ENCODE results near the gene FOXJ1. TPM values are rescaled to one million over a fixed set of nuclear protein-coding genes. Genes with fewer than 3 reads are reported as not detected.
"Not testable (repeated sequence)": the region's sequence is repeated elsewhere in the genome, so short reads cannot be mapped to it uniquely, and the experiment has no call there.

Gene FOXJ1
- total RNA-seq (2014; rRNA removed; shearing (Covaris generic)) (not detected in 2 replicates), polyA plus RNA-seq (2016; fragmentation: Nextera tagmentation; extraction: Ambion mirVana) (not detected in 2 replicates)

GRCh38 chr17:76141212-76142038 is at the start of gene FOXJ1:
Gene FOXJ1, minus strand, starts transcription at chr17:76141245. Its CDS starts 850 bp downstream, at chr17:76140395.
- WGBS, 2 experiments (ENCODE audit: low coverage in 1 of 2, low lambda C conversion rate in 2 of 2, missing lambda C conversion rate in 2 of 2) = 3 to 5% methylated on average over 48 to 59 of the region's 59 CpGs
- Histone ChIP-seq H3K9ac (peak within 1 kb of the TSS; percentile 38; the same call in 1 of the 2 replicates), H3K36me3 (ENCODE audit: low read depth) (no peaks in the 10 kb centered on the region), H3F3A (ENCODE audit: insufficient read depth) (no peaks in the 10 kb centered on the region), H3K4me1 (ENCODE audit: insufficient read depth) (no peaks in the 10 kb centered on the region), H3K4me2 (ENCODE audit: unreplicated experiment) (peak within 1 kb of the TSS; percentile 80), H3K9me2 (ENCODE audit: insufficient read depth) (no peaks in the 10 kb centered on the region), H3K4me3 (peak within 1 kb of the TSS; percentile 70), H3K27me3 (replicated peaks; ENCODE audit: insufficient read depth) (peaks cover 29% of the 10 kb centered on the region), H2AFZ (peak within 1 kb of the TSS; percentile 52), H3K79me2 (ENCODE audit: insufficient read depth) (no peaks in the 10 kb centered on the region), H4K20me1 (ENCODE audit: insufficient read depth) (no peaks in the 10 kb centered on the region), H3K9me3 (ENCODE audit: low read depth) (no peaks in the 10 kb centered on the region), H3K27ac (no peak within 1 kb of the TSS)
- DNase-seq = peak; percentile 90
- in situ Hi-C loops (cut with MboI) = no loop called here
- TF ChIP-seq EZH2phosphoT487 (IDR thresholded peaks at IDR 0.05; ENCODE audit: insufficient read depth, low read depth) = no peak
- no peak for TF ChIP-seq EZH2 (IDR thresholded peaks at IDR 0.05; ENCODE audit: insufficient read depth, poor library complexity, severe bottlenecking)

- H2AFZ ChIP-seq = no peak overlapping the region
- no peak for DNase-seq
- no peaks in the 10 kb centered on the region for H3K9me2 ChIP-seq (ENCODE audit: insufficient read depth)
- H3K27me3 ChIP-seq (replicated peaks; ENCODE audit: insufficient read depth) = peaks cover 13% of the 10 kb centered on the region; the same call in 1 of the 2 replicates
- no peaks in the 10 kb centered on the region for H3F3A ChIP-seq (ENCODE audit: insufficient read depth)
- TF ChIP-seq EZH2 (IDR thresholded peaks at IDR 0.05; ENCODE audit: insufficient read depth, poor library complexity, severe bottlenecking) (no peak), EZH2phosphoT487 (IDR thresholded peaks at IDR 0.05; ENCODE audit: insufficient read depth, low read depth) (no peak)
- H3K27ac ChIP-seq = no peak overlapping the region
- in situ Hi-C loops (cut with MboI) = no loop called here
- no peak overlapping the region for H3K4me3 ChIP-seq
- 69 to 80% methylated on average over 4 of the region's 4 CpGs for WGBS, 2 experiments (ENCODE audit: low coverage in 1 of 2, low lambda C conversion rate in 2 of 2, missing lambda C conversion rate in 2 of 2)
- no peaks in the 10 kb centered on the region for H3K36me3 ChIP-seq (ENCODE audit: low read depth)
- no peaks in the 10 kb centered on the region for H3K4me1 ChIP-seq (ENCODE audit: insufficient read depth)
- no peak overlapping the region for H3K4me2 ChIP-seq (ENCODE audit: unreplicated experiment)
- H3K79me2 ChIP-seq (ENCODE audit: insufficient read depth) = no peaks in the 10 kb centered on the region
- no peaks in the 10 kb centered on the region; the same call in 1 of the 2 replicates for H4K20me1 ChIP-seq (ENCODE audit: insufficient read depth)
- no peak overlapping the region for H3K9ac ChIP-seq
- H3K9me3 ChIP-seq (ENCODE audit: low read depth) = no peaks in the 10 kb centered on the region
Measured at GRCh38 chr17:76189741-76190140, 48.7 kb upstream of the FOXJ1 start.

- no peaks in the 10 kb centered on the region for H3K4me1 ChIP-seq (ENCODE audit: insufficient read depth)
- no peak overlapping the region for H3K4me2 ChIP-seq (ENCODE audit: unreplicated experiment)
- no peak for DNase-seq
- no peaks in the 10 kb centered on the region; the same call in 1 of the 2 replicates for H4K20me1 ChIP-seq (ENCODE audit: insufficient read depth)
- H3K9me3 ChIP-seq (ENCODE audit: low read depth) = no peaks in the 10 kb centered on the region
- H3K36me3 ChIP-seq (ENCODE audit: low read depth) = no peaks in the 10 kb centered on the region
- 70 to 74% methylated on average over 4 of the region's 4 CpGs for WGBS, 2 experiments (ENCODE audit: low coverage in 1 of 2, low lambda C conversion rate in 2 of 2, missing lambda C conversion rate in 2 of 2)
- no peaks in the 10 kb centered on the region for H3K79me2 ChIP-seq (ENCODE audit: insufficient read depth)
- no peak overlapping the region for H3K27ac ChIP-seq
- no peak overlapping the region for H3K4me3 ChIP-seq
- TF ChIP-seq EZH2phosphoT487 (IDR thresholded peaks at IDR 0.05; ENCODE audit: insufficient read depth, low read depth) (no peak), EZH2 (IDR thresholded peaks at IDR 0.05; ENCODE audit: insufficient read depth, poor library complexity, severe bottlenecking) (no peak)
- no peak overlapping the region for H2AFZ ChIP-seq
- H3F3A ChIP-seq (ENCODE audit: insufficient read depth) = no peaks in the 10 kb centered on the region
- H3K9ac ChIP-seq = no peak overlapping the region
- no peaks in the 10 kb centered on the region for H3K9me2 ChIP-seq (ENCODE audit: insufficient read depth)
- in situ Hi-C loops (cut with MboI) = no loop called here
- peaks cover 13% of the 10 kb centered on the region; the same call in 1 of the 2 replicates for H3K27me3 ChIP-seq (replicated peaks; ENCODE audit: insufficient read depth)
Measured at GRCh38 chr17:76189247-76189646, 48.2 kb upstream of the FOXJ1 start.

GRCh38 chr17:76188213-76189016 is 47.4 kb upstream of the FOXJ1 start:
- in situ Hi-C loops (cut with MboI) = no loop called here
- no peaks in the 10 kb centered on the region for H3F3A ChIP-seq (ENCODE audit: insufficient read depth)
- TF ChIP-seq EZH2 (IDR thresholded peaks at IDR 0.05; ENCODE audit: insufficient read depth, poor library complexity, severe bottlenecking) (no peak), EZH2phosphoT487 (IDR thresholded peaks at IDR 0.05; ENCODE audit: insufficient read depth, low read depth) (no peak)
- peaks cover 13% of the 10 kb centered on the region; the same call in 1 of the 2 replicates for H3K27me3 ChIP-seq (replicated peaks; ENCODE audit: insufficient read depth)
- H3K36me3 ChIP-seq (ENCODE audit: low read depth) = no peaks in the 10 kb centered on the region
- H3K79me2 ChIP-seq (ENCODE audit: insufficient read depth) = no peaks in the 10 kb centered on the region
- 88 to 91% methylated on average over 4 of the region's 4 CpGs for WGBS, 2 experiments (ENCODE audit: low coverage in 1 of 2, low lambda C conversion rate in 2 of 2, missing lambda C conversion rate in 2 of 2)
- no peaks in the 10 kb centered on the region; the same call in 1 of the 2 replicates for H4K20me1 ChIP-seq (ENCODE audit: insufficient read depth)
- DNase-seq = no peak
- H3K4me3 ChIP-seq = no peak overlapping the region
- no peak overlapping the region for H2AFZ ChIP-seq
- H3K9me2 ChIP-seq (ENCODE audit: insufficient read depth) = no peaks in the 10 kb centered on the region
- no peak overlapping the region for H3K27ac ChIP-seq
- no peak overlapping the region for H3K4me2 ChIP-seq (ENCODE audit: unreplicated experiment)
- no peaks in the 10 kb centered on the region for H3K4me1 ChIP-seq (ENCODE audit: insufficient read depth)
- no peak overlapping the region for H3K9ac ChIP-seq
- H3K9me3 ChIP-seq (ENCODE audit: low read depth) = no peaks in the 10 kb centered on the region

GRCh38 chr17:76186774-76187173 is 45.7 kb upstream of the FOXJ1 start:
- H3K4me1 ChIP-seq (ENCODE audit: insufficient read depth); H4K20me1 ChIP-seq (ENCODE audit: insufficient read depth); in situ Hi-C loops (cut with MboI); H2AFZ ChIP-seq; H3F3A ChIP-seq (ENCODE audit: insufficient read depth); H3K9me3 ChIP-seq (ENCODE audit: low read depth); H3K27ac ChIP-seq; H3K36me3 ChIP-seq (ENCODE audit: low read depth); H3K4me2 ChIP-seq (ENCODE audit: unreplicated experiment); H3K9me2 ChIP-seq (ENCODE audit: insufficient read depth); DNase-seq; H3K4me3 ChIP-seq; H3K79me2 ChIP-seq (ENCODE audit: insufficient read depth); H3K9ac ChIP-seq: not testable (repeated sequence)
- peaks cover 13% of the 10 kb centered on the region; the same call in 1 of the 2 replicates for H3K27me3 ChIP-seq (replicated peaks; ENCODE audit: insufficient read depth)
- WGBS, 2 experiments (ENCODE audit: low coverage in 1 of 2, low lambda C conversion rate in 2 of 2, missing lambda C conversion rate in 2 of 2) = 90 to 95% methylated on average over 2 of the region's 2 CpGs

Measured in GM23248 (cell line).